H9 (cell line): Measurements from ENCODE around the gene ASPSCR1. TPM values are rescaled to one million over a fixed set of nuclear protein-coding genes. Genes with fewer than 3 reads are reported as not detected.

ENCODE experiments used
- DNase-seq: peaks from one replicate; pipeline ENCODE4 v3.0.0-alpha.2; 2017
- H2AFZ ChIP-seq: one replicate; pipeline ENCODE4 v1.6.1; 2013; ENCODE audit warnings: mild to moderate bottlenecking, low read length, control low read depth, moderate library complexity
- H2AK5ac ChIP-seq: 2 replicates; pipeline ENCODE4 v1.6.1; 2013; ENCODE audit warnings: low read length, control low read depth, mixed read lengths; ENCODE audit not compliant: insufficient read length
- H2BK120ac ChIP-seq: one replicate; pipeline ENCODE4 v1.6.1; 2013; ENCODE audit warnings: low read depth, mild to moderate bottlenecking, low read length, control low read depth, inconsistent platforms; ENCODE audit not compliant: poor library complexity, severe bottlenecking
- H2BK12ac ChIP-seq: 2 replicates; pipeline ENCODE4 v1.6.1; 2013; ENCODE audit warnings: low read length, control low read depth, mixed read lengths, low read depth; ENCODE audit not compliant: insufficient read length
- H2BK15ac ChIP-seq: 2 replicates; pipeline ENCODE4 v1.6.1; 2013; ENCODE audit warnings: low read depth, low read length, control low read depth
- H2BK20ac ChIP-seq: one replicate; pipeline ENCODE4 v1.6.1; 2013; ENCODE audit warnings: low read depth, mild to moderate bottlenecking, low read length, control low read depth, inconsistent platforms; ENCODE audit not compliant: poor library complexity, severe bottlenecking
- H2BK5ac ChIP-seq: 2 replicates; pipeline ENCODE4 v1.6.1; 2013; ENCODE audit warnings: low read length, control low read depth, mixed read lengths; ENCODE audit not compliant: insufficient read length
- H3K14ac ChIP-seq: 2 replicates; pipeline ENCODE4 v1.6.1; 2013; ENCODE audit warnings: low read length, control low read depth; ENCODE audit not compliant: insufficient read depth
- H3K18ac ChIP-seq: 2 replicates; pipeline ENCODE4 v1.6.1; 2013; ENCODE audit warnings: low read depth, mild to moderate bottlenecking, mixed read lengths, low read length, control low read depth; ENCODE audit not compliant: insufficient read length
- H3K23ac ChIP-seq: 2 replicates; pipeline ENCODE4 v1.6.1; 2013; ENCODE audit warnings: low read length, control low read depth, mixed read lengths, low read depth; ENCODE audit not compliant: insufficient read length
- H3K23me2 ChIP-seq: 2 replicates; pipeline ENCODE4 v1.6.1; 2013; ENCODE audit warnings: low read depth, mild to moderate bottlenecking, mixed read lengths, low read length, control low read depth; ENCODE audit not compliant: insufficient read length, poor library complexity, severe bottlenecking
- H3K27ac ChIP-seq: 2 replicates; pipeline ENCODE4 v1.5.1; 2013; ENCODE audit warnings: low read length, control low read depth, mixed read lengths, low read depth; ENCODE audit not compliant: insufficient read length
- H3K27me3 ChIP-seq: 2 replicates; pipeline ENCODE4 v1.6.1; 2013; ENCODE audit warnings: low read length, control low read depth, inconsistent platforms; ENCODE audit not compliant: insufficient read depth
- H3K4ac ChIP-seq: 2 replicates; pipeline ENCODE4 v1.6.1; 2013; ENCODE audit warnings: low read depth, mild to moderate bottlenecking, control low read depth, inconsistent platforms, low read length, moderate library complexity
- H3K4me1 ChIP-seq: 2 replicates; pipeline ENCODE4 v1.6.1; 2013; ENCODE audit warnings: low read length, control low read depth, inconsistent platforms; ENCODE audit not compliant: insufficient read depth
- H3K4me2 ChIP-seq: 2 replicates; pipeline ENCODE4 v1.6.1; 2013; ENCODE audit warnings: low read length, control low read depth, mixed read lengths; ENCODE audit not compliant: insufficient read length, insufficient read depth
- H3K56ac ChIP-seq: 2 replicates; pipeline ENCODE4 v1.6.1; 2013; ENCODE audit warnings: low read depth, mild to moderate bottlenecking, mixed read lengths, low read length, control low read depth; ENCODE audit not compliant: insufficient read length
- H3K79me1 ChIP-seq: 2 replicates; pipeline ENCODE4 v1.6.1; 2013; ENCODE audit warnings: low read depth, mild to moderate bottlenecking, moderate library complexity, low read length, control low read depth, inconsistent platforms; ENCODE audit not compliant: insufficient read depth, poor library complexity, severe bottlenecking
- H3K79me2 ChIP-seq: 2 replicates; pipeline ENCODE4 v1.6.1; 2013; ENCODE audit warnings: low read length, control low read depth, inconsistent platforms; ENCODE audit not compliant: insufficient read depth
- H3K9ac ChIP-seq: 2 replicates; pipeline ENCODE4 v1.6.1; 2013; ENCODE audit warnings: low read length, control low read depth, mixed read lengths; ENCODE audit not compliant: insufficient read length; ENCODE audit errors: extremely low read depth
- H3K9me3 ChIP-seq: one replicate; pipeline ENCODE4 v1.6.1; 2013; ENCODE audit warnings: low read depth, low read length, inconsistent platforms; ENCODE audit not compliant: control insufficient read depth
- H3T11ph ChIP-seq: one replicate; pipeline ENCODE4 v1.6.1; 2013; ENCODE audit warnings: mild to moderate bottlenecking, low read length, control low read depth, inconsistent platforms
- H4K20me1 ChIP-seq: one replicate; pipeline ENCODE4 v1.6.1; 2013; ENCODE audit not compliant: control insufficient read depth, insufficient read length, insufficient read depth
- H4K5ac ChIP-seq: 2 replicates; pipeline ENCODE4 v1.6.1; 2013; ENCODE audit warnings: low read depth, mild to moderate bottlenecking, mixed read lengths, low read length, control low read depth; ENCODE audit not compliant: insufficient read length
- H4K8ac ChIP-seq: replicated peaks from 2 replicates; pipeline ENCODE4 v1.6.1; 2013; ENCODE audit warnings: low read length, control low read depth, mixed read lengths, low read depth; ENCODE audit not compliant: insufficient read length
- H4K91ac ChIP-seq: 2 replicates; pipeline ENCODE4 v1.6.1; 2013; ENCODE audit warnings: low read depth, mild to moderate bottlenecking, moderate library complexity, mixed read lengths, low read length, control low read depth; ENCODE audit not compliant: insufficient read length
- H3K27ac Mint-ChIP-seq, 3 experiments: 2 replicates in 2 of 3; 3 replicates in 1 of 3; pipeline ENCODE4 v1.8.0; 2020 to 2021; ENCODE audit warnings: mixed read lengths in 3 of 3, mild to moderate bottlenecking in 1 of 3, moderate library complexity in 1 of 3
- H3K27me3 Mint-ChIP-seq: 2 replicates; pipeline ENCODE4 v1.8.0; 2021; ENCODE audit warnings: low read depth, mild to moderate bottlenecking, moderate library complexity, mixed read lengths
- H3K36me3 Mint-ChIP-seq, 3 experiments: 2 replicates in 2 of 3; 3 replicates in 1 of 3; pipeline ENCODE4 v1.8.0; 2020 to 2021; ENCODE audit warnings: low read depth in 3 of 3, mixed read lengths in 3 of 3; ENCODE audit not compliant: insufficient read depth in 1 of 3
- H3K4me1 Mint-ChIP-seq, 2 experiments: 2 replicates each; pipeline ENCODE4 v1.8.0; 2020; ENCODE audit warnings: mixed read lengths in 2 of 2
- H3K4me3 Mint-ChIP-seq, 2 experiments: 2 replicates in 1 of 2; 3 replicates in 1 of 2; pipeline ENCODE4 v1.8.0; 2020 to 2021; ENCODE audit warnings: mild to moderate bottlenecking in 2 of 2, mixed read lengths in 2 of 2, moderate library complexity in 1 of 2
- H3K9me3 Mint-ChIP-seq, 2 experiments: 2 replicates in 1 of 2; 3 replicates in 1 of 2; pipeline ENCODE4 v1.8.0; 2020; ENCODE audit warnings: mild to moderate bottlenecking in 2 of 2, mixed read lengths in 2 of 2, moderate library complexity in 1 of 2
- CTCF ChIP-seq: fragments of 200-600 bp; sonication (generic); conservative IDR thresholded peaks from 3 replicates; pipeline ENCODE4 v1.8.0; 2021; ENCODE audit warnings: antibody characterized with exemption, mild to moderate bottlenecking
- WGBS: extraction: QIAGEN DNeasy Blood & Tissue Kit; methylation state at CpG from one replicate; pipeline ENCODE4 v1.1.7; 2013; ENCODE audit warnings: missing lambda C conversion rate, low lambda C conversion rate, mixed read lengths; ENCODE audit not compliant: insufficient read length; ENCODE audit errors: extremely low coverage; 5-methylcytosine and 5-hydroxymethylcytosine counted together
- total RNA-seq: library from RNA; stranded (reverse); gene quantifications from 2 replicates; pipeline ENCODE4 v1.2.1, GENCODE V29; 2021

ASPSCR1 gene
- total RNA-seq, 1 experiment from 2014 or later: 50.9 TPM

- no peak for TF ChIP-seq CTCF
- H3K4me1 ChIP-seq: no peaks in the 10 kb centered on the region
- H4K91ac ChIP-seq: no peak overlapping the region
- no peak overlapping the region for H2BK15ac ChIP-seq
- Mint-ChIP-seq H3K4me1 (0 out of 4 replicates have a peak, but pooled peaks cover 0 to 2% of the 10 kb centered on the region in 2 experiments), H3K36me3 (peaks cover 2 to 6% (median 3%) of the 10 kb centered on the region in 3 experiments; a peak in 4 of 7 replicates), H3K27ac (no peak overlapping the region), H3K27me3 (no peaks in the 10 kb centered on the region; the same call in 1 of the 2 replicates), H3K4me3 (no peak overlapping the region), H3K9me3 (no peaks in the 10 kb centered on the region)
- H4K8ac ChIP-seq: no peak overlapping the region
- H3K9ac ChIP-seq: no peak overlapping the region
- no peak overlapping the region for H2AK5ac ChIP-seq
- no peak overlapping the region for H3K18ac ChIP-seq
- WGBS: no CpG with 5 or more reads among the region's 16 CpGs
- no peaks in the 10 kb centered on the region for H4K20me1 ChIP-seq
- no peaks in the 10 kb centered on the region for H3K27me3 ChIP-seq
- no peak overlapping the region for H2BK5ac ChIP-seq
- H3K23me2 ChIP-seq: no peaks in the 10 kb centered on the region
- H3K79me1 ChIP-seq: no peaks in the 10 kb centered on the region
- H3K4ac ChIP-seq: no peak overlapping the region
- no peak for DNase-seq
- no peak overlapping the region for H3K56ac ChIP-seq
- no peak overlapping the region for H2AFZ ChIP-seq
- H3K23ac ChIP-seq: no peak overlapping the region
- H2BK20ac ChIP-seq: no peak overlapping the region
- H2BK120ac ChIP-seq: no peak overlapping the region
- no peaks in the 10 kb centered on the region for H3K9me3 ChIP-seq
- no peak overlapping the region for H3K14ac ChIP-seq
- H4K5ac ChIP-seq: no peak overlapping the region
- H3K4me2 ChIP-seq: no peak overlapping the region
- no peak overlapping the region for H2BK12ac ChIP-seq
- H3T11ph ChIP-seq: no peak overlapping the region
- H3K27ac ChIP-seq: no peak overlapping the region
- H3K79me2 ChIP-seq: no peaks in the 10 kb centered on the region
Measured at GRCh38 chr17:82013772-82014321, 36.4 kb downstream of the ASPSCR1 start.
